ENCODE measurements around the gene MOK.

The MOK gene

GRCh38 chr14:102205560-102205959, 99.4 kb downstream of the MOK start:
- no peak for DNase-seq (ENCODE audit: low read depth, low spot score)

- no peak for DNase-seq (ENCODE audit: low read depth, low spot score)
Observed at GRCh38 chr14:102203382-102203781, 101.6 kb downstream of the MOK start.

- DNase-seq (ENCODE audit: low read depth, low spot score): no peak
Observed at GRCh38 chr14:102202944-102203343, 102.0 kb downstream of the MOK start.

- no peak for DNase-seq (ENCODE audit: low read depth, low spot score)
Observed at GRCh38 chr14:102201776-102202175, 103.2 kb downstream of the MOK start.

- no peak for DNase-seq (ENCODE audit: low read depth, low spot score)
Observed at GRCh38 chr14:102201353-102201738, 103.6 kb downstream of the MOK start.

- DNase-seq (ENCODE audit: low read depth, low spot score): no peak
Observed at GRCh38 chr14:102200690-102201352, 104.1 kb downstream of the MOK start.

GRCh38 chr14:102197317-102197853, 107.6 kb downstream of the MOK start:
- DNase-seq (ENCODE audit: low read depth, low spot score): no peak

GRCh38 chr14:102196902-102197230, 108.1 kb downstream of the MOK start:
- no peak for DNase-seq (ENCODE audit: low read depth, low spot score)

- DNase-seq (ENCODE audit: low read depth, low spot score): no peak
Observed at GRCh38 chr14:102196039-102196901, 108.7 kb downstream of the MOK start.

GRCh38 chr14:102195446-102195845, 109.5 kb downstream of the MOK start:
- DNase-seq (ENCODE audit: low read depth, low spot score): no peak

GRCh38 chr14:102194856-102195255, 110.1 kb downstream of the MOK start:
- no peak for DNase-seq (ENCODE audit: low read depth, low spot score)

- DNase-seq (ENCODE audit: low read depth, low spot score): peak; percentile 37
Observed at GRCh38 chr14:102192840-102193502, 112.0 kb downstream of the MOK start.

- no peak for DNase-seq (ENCODE audit: low read depth, low spot score)
Observed at GRCh38 chr14:102189874-102190273, 115.1 kb downstream of the MOK start.

- no peak for DNase-seq (ENCODE audit: low read depth, low spot score)
Observed at GRCh38 chr14:102188187-102188586, 116.8 kb downstream of the MOK start.

GRCh38 chr14:102187568-102188001, 117.4 kb downstream of the MOK start:
- peak; percentile 39 for DNase-seq (ENCODE audit: low read depth, low spot score)

GRCh38 chr14:102187044-102187443, 117.9 kb downstream of the MOK start:
- DNase-seq (ENCODE audit: low read depth, low spot score): peak; percentile 86

- DNase-seq (ENCODE audit: low read depth, low spot score): no peak
Observed at GRCh38 chr14:102185360-102185759, 119.6 kb downstream of the MOK start.

- peak; percentile 32 for DNase-seq (ENCODE audit: low read depth, low spot score)
Observed at GRCh38 chr14:102184316-102185035, 120.5 kb downstream of the MOK start.

GRCh38 chr14:102183886-102184285, 121.1 kb downstream of the MOK start:
- DNase-seq (ENCODE audit: low read depth, low spot score): no peak

GRCh38 chr14:102182936-102183619, 121.9 kb downstream of the MOK start:
- peak; percentile 34 for DNase-seq (ENCODE audit: low read depth, low spot score)

- DNase-seq (ENCODE audit: low read depth, low spot score): peak; percentile 55
Observed at GRCh38 chr14:102182190-102182589, 122.8 kb downstream of the MOK start.

All from astrocyte of the hippocampus (primary cell).